ENCODE measurements around the gene FRYL.

DNA sequence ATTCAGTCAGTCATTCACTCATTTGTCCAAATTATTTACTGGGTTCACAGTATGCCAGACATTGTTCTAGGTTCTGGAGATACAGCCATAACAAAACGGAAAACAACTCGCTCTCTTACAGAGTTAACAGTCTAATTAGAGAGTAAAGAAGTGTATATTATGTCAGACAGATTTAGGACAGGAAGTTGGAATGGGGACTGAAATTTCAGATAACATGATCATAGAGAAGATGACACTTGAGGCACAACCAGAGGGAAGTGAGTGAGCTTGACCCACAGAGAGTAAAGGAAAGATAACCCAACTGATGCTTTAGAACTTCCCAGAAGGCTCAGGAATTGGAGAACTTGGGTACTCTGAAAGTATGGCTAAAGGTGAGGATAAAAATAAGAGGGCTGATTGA is 150.6 kb downstream of the FRYL start:
- no peak for TF ChIP-seq TAF1 (IDR thresholded peaks at IDR 0.05; ENCODE audit: borderline replicate concordance, insufficient read depth, low read length)
- TF ChIP-seq POLR2AphosphoS5 (IDR thresholded peaks at IDR 0.05; ENCODE audit: low read depth, low read length), result no peak
- TF ChIP-seq FOXP2 (optimal IDR thresholded peaks at IDR 0.05; ENCODE audit: borderline replicate concordance, extremely low read depth, extremely low read length, insufficient read depth), result no peak
- TF ChIP-seq, protein P1, sequence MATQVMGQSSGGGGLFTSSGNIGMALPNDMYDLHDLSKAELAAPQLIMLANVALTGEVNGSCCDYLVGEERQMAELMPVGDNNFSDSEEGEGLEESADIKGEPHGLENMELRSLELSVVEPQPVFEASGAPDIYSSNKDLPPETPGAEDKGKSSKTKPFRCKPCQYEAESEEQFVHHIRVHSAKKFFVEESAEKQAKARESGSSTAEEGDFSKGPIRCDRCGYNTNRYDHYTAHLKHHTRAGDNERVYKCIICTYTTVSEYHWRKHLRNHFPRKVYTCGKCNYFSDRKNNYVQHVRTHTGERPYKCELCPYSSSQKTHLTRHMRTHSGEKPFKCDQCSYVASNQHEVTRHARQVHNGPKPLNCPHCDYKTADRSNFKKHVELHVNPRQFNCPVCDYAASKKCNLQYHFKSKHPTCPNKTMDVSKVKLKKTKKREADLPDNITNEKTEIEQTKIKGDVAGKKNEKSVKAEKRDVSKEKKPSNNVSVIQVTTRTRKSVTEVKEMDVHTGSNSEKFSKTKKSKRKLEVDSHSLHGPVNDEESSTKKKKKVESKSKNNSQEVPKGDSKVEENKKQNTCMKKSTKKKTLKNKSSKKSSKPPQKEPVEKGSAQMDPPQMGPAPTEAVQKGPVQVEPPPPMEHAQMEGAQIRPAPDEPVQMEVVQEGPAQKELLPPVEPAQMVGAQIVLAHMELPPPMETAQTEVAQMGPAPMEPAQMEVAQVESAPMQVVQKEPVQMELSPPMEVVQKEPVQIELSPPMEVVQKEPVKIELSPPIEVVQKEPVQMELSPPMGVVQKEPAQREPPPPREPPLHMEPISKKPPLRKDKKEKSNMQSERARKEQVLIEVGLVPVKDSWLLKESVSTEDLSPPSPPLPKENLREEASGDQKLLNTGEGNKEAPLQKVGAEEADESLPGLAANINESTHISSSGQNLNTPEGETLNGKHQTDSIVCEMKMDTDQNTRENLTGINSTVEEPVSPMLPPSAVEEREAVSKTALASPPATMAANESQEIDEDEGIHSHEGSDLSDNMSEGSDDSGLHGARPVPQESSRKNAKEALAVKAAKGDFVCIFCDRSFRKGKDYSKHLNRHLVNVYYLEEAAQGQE (IDR thresholded peaks at IDR 0.05; ENCODE audit: insufficient read depth in 1 of 2, low read depth in 2 of 2, low read length in 2 of 2), result no peak
